GM12878 (cell line): ENCODE results near the gene STAG2. TPM values are rescaled to one million over a fixed set of nuclear protein-coding genes. Genes with fewer than 3 reads are reported as not detected.
A peak's percentile ranks its signal among the peaks of the same experiment; 100 is the strongest.

Experiments used
- ATF7 ChIP-seq: fragments of 450-650 bp; IDR thresholded peaks from 2 replicates; pipeline ENCODE4 v1.6.1; 2016; ENCODE audit warnings: low read depth, mild to moderate bottlenecking
- CBFB ChIP-seq: IDR thresholded peaks from 2 replicates; pipeline ENCODE4 v1.6.1; 2016; ENCODE audit warnings: antibody characterized with exemption, low read depth
- CREM ChIP-seq: IDR thresholded peaks from 2 replicates; pipeline ENCODE4 v1.6.1; 2014; ENCODE audit warnings: antibody characterized with exemption, low read depth
- CUX1 ChIP-seq: IDR thresholded peaks from 2 replicates; pipeline ENCODE4 v1.6.1; 2012; ENCODE audit warnings: improper control_type of control experiment, low read depth, low read length; ENCODE audit not compliant: insufficient replicate concordance
- EED ChIP-seq: sonication (generic); IDR thresholded peaks from 2 replicates; pipeline ENCODE4 v1.6.1; 2016; ENCODE audit warnings: antibody characterized with exemption, low read depth
- EGR1 ChIP-seq, 2 experiments: IDR thresholded peaks; 1 replicate in 1 of 2; 2 replicates in 1 of 2; pipeline ENCODE4 v1.6.1; 2011 to 2012; ENCODE audit warnings: low read depth in 2 of 2, low read length in 2 of 2, borderline replicate concordance in 1 of 2, mild to moderate bottlenecking in 1 of 2, moderate library complexity in 1 of 2
- GATAD2B ChIP-seq: fragments of 450-650 bp; conservative IDR thresholded peaks from 2 replicates; pipeline ENCODE4 v1.6.1; 2017; ENCODE audit warnings: low read depth, mild to moderate bottlenecking, moderate library complexity
- NBN ChIP-seq: fragments of 450-650 bp; IDR thresholded peaks from 2 replicates; pipeline ENCODE4 v1.6.1; 2016
- NFYA ChIP-seq: IDR thresholded peaks from 2 replicates; pipeline ENCODE4 v1.6.1; 2011; ENCODE audit warnings: low read depth, mild to moderate bottlenecking, low read length, improper control_type of control experiment, borderline replicate concordance
- NFYB ChIP-seq: IDR thresholded peaks from 2 replicates; pipeline ENCODE4 v1.6.1; 2011; ENCODE audit warnings: low read depth, mild to moderate bottlenecking, low read length, improper control_type of control experiment, moderate library complexity; ENCODE audit not compliant: insufficient read depth
- PAX5 ChIP-seq: IDR thresholded peaks from 2 replicates; pipeline ENCODE4 v1.6.1; 2011; ENCODE audit warnings: low read depth, low read length, borderline replicate concordance
- PKNOX1 ChIP-seq: fragments of 450-650 bp; IDR thresholded peaks from 2 replicates; pipeline ENCODE4 v1.6.1; 2016; ENCODE audit warnings: mild to moderate bottlenecking
- SP1 ChIP-seq: IDR thresholded peaks from one replicate; pipeline ENCODE4 v1.6.1; 2011; ENCODE audit warnings: low read depth, low read length
- STAT3 ChIP-seq: IDR thresholded peaks from 2 replicates; pipeline ENCODE4 v1.6.1; 2011; ENCODE audit warnings: low read depth, low read length, improper control_type of control experiment
- TAF1 ChIP-seq: IDR thresholded peaks from 2 replicates; pipeline ENCODE4 v1.6.1; 2011; ENCODE audit warnings: mild to moderate bottlenecking, low read depth, low read length, borderline replicate concordance
- TBL1XR1 ChIP-seq: IDR thresholded peaks from 2 replicates; pipeline ENCODE4 v1.6.1; 2012; ENCODE audit warnings: low read depth, low read length, improper control_type of control experiment
- ZBTB4 ChIP-seq: fragments of 450-650 bp; formaldehyde crosslinking; IDR thresholded peaks from 2 replicates; pipeline ENCODE4 v1.4.0; 2022; ENCODE audit warnings: mild to moderate bottlenecking, moderate library complexity
- ZNF622 ChIP-seq: fragments of 450-650 bp; IDR thresholded peaks from 2 replicates; pipeline ENCODE4 v1.6.1; 2017; ENCODE audit warnings: mild to moderate bottlenecking, inconsistent platforms
- polyA plus RNA-seq, 11 experiments: library from polyadenylated mRNA; depleted of rRNA in 4 of 11; unstranded in 6 of 11; stranded (reverse) in 5 of 11; fragments of >200 nt; fragmentation: Nextera tagmentation in 4 of 11; fragmentation: Illumina TruSeq in 1 of 11; extraction: Ambion mirVana in 4 of 11; extraction: Trizol in 1 of 11; gene quantifications; 1 replicate in 1 of 11; 2 replicates in 10 of 11; pipeline versions ENCODE4 v1.2.1 to v1.2.3, GENCODE V29; 2011 to 2016; ENCODE audit warnings: inconsistent platforms in 2 of 11, missing spikeins in 2 of 11, low read depth in 1 of 11
- total RNA-seq, 4 experiments: library from RNA; depleted of rRNA in 3 of 4; stranded (reverse); fragments of >200 nt in 3 of 4; fragmentation: Illumina TruSeq in 1 of 4; extraction: Trizol in 1 of 4; gene quantifications; 2 replicates each; pipeline versions ENCODE4 v1.2.1 to v1.2.3, GENCODE V29; 2013 to 2021
- TF ChIP-seq, protein P1 (sequence below): IDR thresholded peaks from 2 replicates; pipeline ENCODE4 v1.6.1; 2011; ENCODE audit warnings: borderline replicate concordance, low read depth, mild to moderate bottlenecking, moderate library complexity, mixed read lengths, low read length; ENCODE audit not compliant: insufficient read depth; ENCODE audit errors: extremely low read length

The STAG2 gene
- total and polyA plus RNA-seq, 10 of the 15 experiments (the other 5 are each of a cell fraction or from before 2014, with no cell fraction given) = 26.9 to 84.2 (median 46.7) TPM

DNA sequence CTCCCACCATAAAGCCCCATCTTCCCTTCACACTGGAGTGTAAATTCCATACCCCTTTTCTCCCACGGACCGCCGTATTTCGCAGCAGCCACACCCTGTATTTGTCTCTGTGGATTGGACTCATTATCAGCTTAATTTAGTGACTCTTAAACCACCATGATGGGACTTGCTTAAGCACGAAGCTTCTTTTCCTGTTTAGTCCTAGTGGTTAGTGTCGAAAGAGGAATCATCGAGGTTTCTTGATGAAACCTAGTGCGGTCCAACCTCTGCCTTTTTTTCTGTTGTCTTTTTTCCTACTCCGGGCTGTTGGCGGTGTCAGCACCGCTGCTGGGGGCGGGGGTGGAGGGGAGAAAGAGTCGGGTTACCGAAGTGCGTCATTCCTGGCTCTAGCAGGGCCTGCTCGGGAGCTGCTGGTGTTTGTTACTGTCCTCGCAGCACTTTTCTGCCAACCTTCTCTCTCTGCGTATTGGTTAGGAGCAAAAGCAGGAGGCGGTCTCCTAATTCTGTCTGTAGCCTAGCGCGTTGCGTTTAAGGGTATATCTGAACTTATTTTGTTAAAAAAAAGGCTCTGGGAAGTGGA is 1.4 kb downstream of the STAG2 start (continued):
- TF ChIP-seq EED (peak; percentile 67), ZBTB4 (CRISPR knock-in tag) (no peak), TAF1 (peak; percentile 81), ZNF622 (no peak), NFYB (no peak), CREM (peak; percentile 52; the same call in 1 of the 2 replicates), NBN (peak; percentile 63), PAX5 (peak; percentile 28; the same call in 1 of the 2 replicates), EGR1 (IDR thresholded peaks at IDR 0.05; ENCODE audit: borderline replicate concordance in 1 of 2, low read depth in 2 of 2, low read length in 2 of 2) (peak in 1 of 2 experiments; percentile 76; a peak in 2 of 3 replicates), NFYA (no peak), GATAD2B (no peak), SP1 (peak; percentile 19), STAT3 (no peak), TBL1XR1 (peak; percentile 67; the same call in 1 of the 2 replicates), PKNOX1 (no peak; the same call in 1 of the 2 replicates), ATF7 (peak; percentile 74), CUX1 (peak; percentile 21), CBFB (peak; percentile 49; the same call in 1 of the 2 replicates)
- TF ChIP-seq, protein P1, sequence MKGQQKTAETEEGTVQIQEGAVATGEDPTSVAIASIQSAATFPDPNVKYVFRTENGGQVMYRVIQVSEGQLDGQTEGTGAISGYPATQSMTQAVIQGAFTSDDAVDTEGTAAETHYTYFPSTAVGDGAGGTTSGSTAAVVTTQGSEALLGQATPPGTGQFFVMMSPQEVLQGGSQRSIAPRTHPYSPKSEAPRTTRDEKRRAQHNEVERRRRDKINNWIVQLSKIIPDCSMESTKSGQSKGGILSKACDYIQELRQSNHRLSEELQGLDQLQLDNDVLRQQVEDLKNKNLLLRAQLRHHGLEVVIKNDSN = no peak
